Iris pigment epithelial cell (primary cell): Measurements from ENCODE around the gene GNG4.
A peak's percentile ranks its signal among the peaks of the same experiment; 100 is the strongest.

Experiments used
- DNase-seq: peaks from one replicate; pipeline ENCODE4 v3.0.0-alpha.2; 2011; ENCODE audit warnings: low read depth

Gene GNG4

GRCh38 chr1:235649368-235650163, at the start of gene GNG4:
GNG4 (minus strand) TSS chr1:235649784; CDS start chr1:235583838, 65,946 bp downstream.
- no peak for DNase-seq

DNA sequence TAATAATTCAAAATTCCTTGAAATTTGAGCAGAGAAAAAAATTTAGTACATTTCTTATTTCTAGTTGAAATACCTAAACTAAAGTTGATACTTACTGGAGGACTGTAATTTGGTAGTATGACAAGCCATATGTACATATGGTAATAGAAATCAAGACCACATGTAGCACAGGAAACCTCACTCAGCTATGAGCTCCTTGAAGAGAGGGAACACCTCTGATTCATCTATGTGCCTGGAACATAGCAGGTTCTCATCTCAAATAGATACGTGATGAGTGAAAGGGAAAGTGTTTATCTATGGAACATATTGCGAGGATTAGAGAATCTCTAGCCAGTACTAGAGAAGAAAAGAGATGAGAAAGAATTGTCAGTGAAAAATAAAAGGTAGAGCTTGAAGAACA, 47.9 kb upstream of the GNG4 start:
- peak; percentile 53 for DNase-seq

- DNase-seq, result no peak
These were observed 39.8 kb upstream of the GNG4 start for GRCh38 chr1:235689356-235689755.

DNA sequence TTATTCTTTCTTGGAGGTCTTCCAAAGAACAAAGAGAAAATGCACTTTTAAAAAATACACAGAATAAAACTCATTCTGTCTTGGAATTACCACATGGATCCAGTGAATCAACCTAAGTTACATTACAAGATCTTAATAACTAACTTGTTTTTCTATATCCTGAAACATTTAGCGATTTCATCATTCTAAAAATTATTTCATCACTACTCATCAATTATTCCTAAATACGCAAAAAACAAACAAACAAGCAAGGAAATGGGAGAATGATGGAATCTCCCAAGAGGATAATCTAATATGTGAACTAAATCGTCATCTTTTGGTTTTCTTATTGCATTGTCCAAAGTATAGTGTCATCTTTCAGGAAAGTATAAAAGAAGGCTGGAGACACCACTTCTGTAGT, 38.5 kb upstream of the GNG4 start:
- no peak for DNase-seq

DNA sequence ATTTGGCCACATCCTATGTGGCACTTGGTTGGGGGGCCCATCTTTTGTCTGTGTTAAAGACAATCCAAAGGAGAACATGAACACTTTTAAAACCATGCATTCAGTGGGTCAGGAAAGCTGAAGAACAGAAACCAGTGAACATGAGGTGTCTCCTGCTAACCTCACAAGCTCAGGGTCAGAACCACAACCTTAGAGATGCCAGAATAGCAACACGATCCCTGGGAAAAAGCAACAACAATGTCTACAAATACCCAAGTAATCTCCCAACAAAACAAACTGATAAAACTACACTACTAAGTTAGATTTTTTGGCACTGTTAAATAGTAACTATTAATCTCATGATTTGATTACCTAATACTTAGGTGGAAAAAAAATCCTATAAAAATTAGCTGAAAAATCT, 34.1 kb upstream of the GNG4 start:
- peak; percentile 72 for DNase-seq

DNA sequence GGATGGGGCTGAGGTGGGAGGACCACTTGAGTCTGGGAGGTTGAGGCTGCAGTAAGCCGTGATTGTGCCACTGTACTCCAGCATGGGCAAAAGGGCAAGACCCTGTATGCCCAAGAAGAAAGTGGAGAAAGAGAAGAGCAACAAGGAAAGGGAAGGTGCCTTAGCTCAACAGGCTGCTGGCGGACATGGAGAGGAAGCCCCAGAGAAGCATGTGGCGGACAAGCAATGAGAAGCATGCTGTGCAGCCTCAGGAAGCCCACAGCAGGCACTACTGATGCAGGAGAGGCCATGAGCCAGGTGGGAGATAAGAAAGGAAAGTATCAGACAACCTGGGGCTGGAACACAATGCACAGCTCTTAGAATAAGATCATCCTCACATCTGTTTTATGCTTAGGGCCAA, 32.6 kb upstream of the GNG4 start:
- DNase-seq, result no peak

GRCh38 chr1:235679644-235680043, 30.1 kb upstream of the GNG4 start:
- no peak for DNase-seq

- DNase-seq, result no peak
These were observed 29.4 kb upstream of the GNG4 start for GRCh38 chr1:235679005-235679404.

DNA sequence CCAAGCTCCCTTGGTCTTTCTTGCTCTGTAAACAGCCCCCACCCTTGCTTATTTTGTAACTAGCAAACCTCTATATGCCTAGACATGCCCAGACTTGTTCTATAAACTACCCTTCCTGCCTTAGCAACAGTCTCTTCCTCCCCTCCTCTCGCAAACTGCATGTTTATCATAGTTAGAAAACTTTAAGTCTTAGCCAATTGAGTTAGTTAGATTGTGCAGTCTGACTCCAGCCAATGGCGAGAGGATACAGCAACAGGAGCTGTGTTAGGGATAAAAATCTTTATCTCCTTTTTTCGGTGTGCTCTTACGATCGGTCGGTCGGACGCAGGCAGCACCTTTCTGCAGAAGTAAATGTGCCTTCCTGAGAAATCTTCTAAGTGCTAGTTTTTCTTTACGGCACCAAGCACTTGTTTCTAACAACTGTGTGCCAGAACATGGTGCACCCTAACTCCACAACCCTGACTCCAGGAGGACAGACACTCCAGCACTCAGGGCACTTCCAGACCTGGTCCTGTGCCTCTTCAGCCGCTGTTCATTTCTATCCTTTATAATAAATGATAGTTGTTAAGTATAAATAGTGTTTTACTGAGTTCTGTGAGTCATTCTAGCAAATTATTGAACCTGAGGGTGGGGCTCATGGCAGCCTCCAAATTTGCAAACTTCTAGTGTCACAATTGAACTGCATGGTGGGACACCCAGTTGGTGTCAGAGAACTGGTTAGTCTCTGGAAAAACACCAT, 25.7 kb upstream of the GNG4 start:
- DNase-seq, result peak; percentile 69

DNA sequence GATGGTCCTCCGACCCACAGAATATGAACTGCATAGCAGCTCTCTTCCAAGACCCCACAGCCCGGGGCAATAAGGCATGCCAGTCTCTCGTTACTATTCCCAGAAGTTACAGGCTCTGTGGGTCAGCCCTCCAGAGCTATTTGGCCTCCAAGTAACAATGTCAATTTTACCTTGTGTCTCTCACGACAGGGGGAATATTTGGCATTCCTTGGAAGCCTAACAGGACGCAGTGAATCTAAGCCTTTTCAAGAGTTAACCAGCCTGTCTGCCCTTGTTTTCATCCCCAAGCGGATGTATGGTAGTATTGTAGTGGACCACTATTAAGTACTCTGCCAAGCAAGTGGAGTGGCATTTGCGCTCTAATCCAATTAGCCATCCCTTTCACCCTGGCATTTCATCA, 24.4 kb upstream of the GNG4 start:
- no peak for DNase-seq

GRCh38 chr1:235671992-235672391, 22.4 kb upstream of the GNG4 start:
- DNase-seq, result no peak

DNA sequence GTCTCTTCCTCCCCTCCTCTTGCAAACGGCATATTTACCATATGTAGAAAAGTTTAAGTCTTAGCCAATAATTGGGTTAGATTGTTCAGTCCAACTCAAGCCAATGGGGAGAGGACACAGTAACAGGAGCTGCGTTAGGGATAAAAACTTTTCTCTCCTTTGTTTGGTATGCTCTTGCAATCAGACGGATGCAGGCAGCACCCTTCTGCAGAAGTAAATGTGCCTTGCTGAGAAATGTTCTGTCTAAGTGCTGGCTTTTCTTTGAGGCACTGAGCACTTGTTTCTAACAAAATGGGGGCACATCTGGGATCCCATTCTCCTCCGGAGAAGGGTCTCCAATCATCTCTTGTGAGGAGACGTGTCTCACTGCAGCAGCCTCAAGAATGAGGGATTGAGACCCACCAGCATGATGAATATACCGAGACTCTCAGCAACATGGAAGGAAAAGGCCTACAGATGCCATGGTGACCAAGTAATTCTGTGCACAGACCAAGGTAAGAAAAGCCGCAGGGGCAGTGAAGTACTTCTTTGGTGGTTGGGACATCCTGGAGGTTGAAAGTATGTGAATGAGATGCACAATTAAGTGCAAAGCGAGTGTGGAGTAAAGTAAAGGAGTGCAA, 20.7 kb upstream of the GNG4 start:
- DNase-seq, result no peak

DNA sequence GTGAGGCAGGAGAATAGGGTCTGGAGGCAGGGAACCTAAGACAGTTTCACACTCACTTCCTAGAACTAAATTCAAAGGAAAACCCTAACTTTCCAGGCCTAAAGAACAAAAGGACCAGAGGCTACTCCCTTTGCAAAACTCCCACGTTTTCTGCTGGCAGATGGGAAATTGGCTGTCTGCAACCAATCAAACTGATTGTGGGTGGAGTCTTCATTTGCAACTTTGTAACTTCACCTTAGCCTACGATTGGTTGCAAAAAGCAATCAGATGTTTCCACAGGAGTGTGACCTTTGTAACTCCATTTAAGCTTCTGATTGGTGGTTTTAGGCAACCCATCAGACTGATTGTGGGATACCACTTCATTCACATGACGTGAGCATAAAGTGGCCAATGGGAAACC, 19.7 kb upstream of the GNG4 start:
- no peak for DNase-seq

GRCh38 chr1:235663628-235664027, 14.0 kb upstream of the GNG4 start:
- DNase-seq, result no peak

- DNase-seq, result no peak
These were observed 12.0 kb upstream of the GNG4 start for GRCh38 chr1:235661568-235661967.

DNA sequence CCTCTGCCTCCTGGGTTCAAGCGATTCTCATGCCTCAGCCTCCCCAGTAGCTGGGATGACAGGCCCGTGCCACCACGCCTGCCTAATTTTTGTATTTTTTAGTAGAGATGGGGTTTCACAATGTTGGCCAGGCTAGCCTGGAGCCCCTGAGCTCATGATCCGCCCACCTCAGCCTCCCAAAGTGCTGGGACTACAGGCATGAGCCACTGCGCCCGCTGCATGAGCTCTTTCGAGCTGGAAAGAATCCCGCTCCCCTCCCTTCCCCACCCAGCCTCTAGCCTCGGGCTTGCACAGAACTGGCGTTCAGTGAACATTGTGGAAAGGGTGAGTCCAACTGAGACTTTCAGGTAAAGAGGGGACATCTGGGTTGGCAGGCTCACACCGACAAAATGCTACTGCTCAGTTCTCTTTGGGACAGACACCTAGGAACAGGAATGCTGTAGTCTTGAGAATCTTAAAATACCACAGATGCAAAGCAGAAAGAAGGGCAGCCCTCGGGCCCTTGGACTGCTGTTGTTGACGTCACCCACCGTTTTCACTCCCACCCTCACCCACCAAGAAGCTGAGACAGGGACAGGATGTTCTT, 9.7 kb upstream of the GNG4 start:
- DNase-seq, result no peak

DNA sequence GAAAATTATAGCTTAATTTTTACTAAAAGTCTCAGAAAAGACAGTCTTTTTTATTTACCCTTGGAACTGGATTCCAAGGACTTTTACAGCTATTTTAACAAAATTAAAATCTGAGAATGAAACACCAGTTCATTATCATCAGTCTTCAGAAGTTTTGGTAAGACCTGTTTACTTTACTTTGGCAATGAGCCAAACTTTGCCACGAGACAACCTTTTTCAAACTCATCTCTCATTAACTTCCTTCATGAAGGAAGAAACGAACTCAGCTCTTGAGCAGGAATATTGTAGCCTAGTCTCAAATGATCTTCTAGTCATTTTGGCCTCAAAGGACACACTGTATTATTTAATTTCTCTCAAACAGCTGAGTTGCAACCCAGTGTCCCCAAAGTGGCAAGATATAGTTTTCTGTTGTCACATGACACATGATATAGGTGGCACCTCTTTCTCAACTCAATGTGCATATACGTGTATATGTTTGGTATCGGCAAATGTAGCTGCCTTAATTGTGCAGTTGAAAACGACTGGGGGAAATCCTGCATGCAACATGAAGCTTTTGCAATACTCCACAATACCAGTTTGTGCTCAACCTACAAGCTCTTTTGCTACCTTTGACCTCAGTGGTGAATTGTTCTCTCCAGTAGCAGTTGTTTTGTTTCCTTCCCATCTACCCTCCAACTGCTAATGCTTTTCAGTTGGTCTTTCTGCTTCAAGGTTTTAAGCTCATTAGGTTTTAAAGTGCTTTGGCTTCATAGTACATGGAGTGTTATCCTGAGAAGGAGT, 8.4 kb upstream of the GNG4 start:
- no peak for DNase-seq

DNA sequence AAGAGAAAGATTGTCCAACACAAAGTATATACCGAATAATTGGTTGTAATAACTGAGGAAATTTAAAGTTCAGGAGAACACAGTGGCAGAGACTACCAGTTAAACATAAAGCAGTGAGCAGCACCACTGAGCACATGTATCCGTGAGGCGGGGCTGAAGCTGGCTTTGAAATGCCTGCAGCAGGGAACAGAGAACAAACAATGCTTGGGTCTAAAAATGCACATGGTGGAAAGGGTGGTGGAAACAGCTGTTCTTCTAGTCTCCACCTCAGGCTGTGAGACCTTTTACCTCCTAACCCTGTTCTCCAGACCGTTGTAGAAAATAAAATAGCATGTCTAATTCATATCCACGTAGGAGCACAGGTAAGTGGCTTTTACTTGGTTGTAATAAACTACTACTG, 7.7 kb upstream of the GNG4 start:
- DNase-seq, result no peak

DNA sequence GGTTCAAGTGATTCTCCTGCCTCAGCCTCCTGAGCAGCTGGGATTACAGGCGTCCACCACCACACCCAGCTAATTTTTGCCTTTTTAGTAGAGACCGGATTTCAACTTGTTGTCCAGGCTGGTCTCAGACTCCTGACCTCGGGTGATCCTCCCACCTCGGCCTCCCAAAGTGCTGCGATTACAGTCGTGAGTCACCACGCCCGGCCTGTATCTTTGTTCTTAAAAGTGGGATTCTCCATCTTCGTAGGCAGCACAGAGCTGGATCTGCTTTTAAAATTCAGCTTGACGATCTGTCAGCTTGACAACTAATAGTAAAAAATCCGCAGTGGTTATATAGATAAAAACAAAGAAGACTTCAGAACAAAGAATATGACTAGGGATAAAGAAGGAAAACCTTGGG, 2.8 kb upstream of the GNG4 start:
- DNase-seq, result no peak

DNA sequence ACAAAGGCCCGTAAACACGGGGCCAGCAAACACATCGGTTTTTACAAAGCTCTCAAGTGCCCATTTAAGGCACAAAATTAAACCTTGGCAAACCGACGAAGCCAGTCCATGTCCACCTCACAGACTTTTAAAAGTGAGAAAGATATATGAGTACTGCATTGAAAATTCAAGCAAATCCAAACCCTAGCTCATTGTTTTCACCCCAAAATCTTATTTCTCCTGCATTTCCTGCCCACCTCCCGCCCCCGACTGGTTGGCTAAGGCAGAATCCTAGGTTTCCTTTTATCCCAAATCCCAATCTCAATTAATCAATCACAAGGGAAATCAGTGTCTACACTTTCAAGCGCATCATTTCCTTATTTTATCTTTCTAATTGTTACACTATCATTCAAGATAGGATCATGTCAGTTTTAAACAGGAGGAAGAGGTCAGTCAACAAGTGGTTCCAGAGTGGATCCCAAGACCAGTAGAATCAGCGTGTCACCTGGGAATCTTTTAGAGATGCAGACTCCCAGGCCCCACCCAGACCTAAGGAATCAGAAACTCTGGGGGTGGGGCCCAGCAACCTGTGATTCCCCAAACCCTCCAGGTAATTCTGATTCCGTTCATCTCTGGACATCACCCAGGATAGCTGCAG, 1.7 kb upstream of the GNG4 start:
- DNase-seq, result no peak

DNA sequence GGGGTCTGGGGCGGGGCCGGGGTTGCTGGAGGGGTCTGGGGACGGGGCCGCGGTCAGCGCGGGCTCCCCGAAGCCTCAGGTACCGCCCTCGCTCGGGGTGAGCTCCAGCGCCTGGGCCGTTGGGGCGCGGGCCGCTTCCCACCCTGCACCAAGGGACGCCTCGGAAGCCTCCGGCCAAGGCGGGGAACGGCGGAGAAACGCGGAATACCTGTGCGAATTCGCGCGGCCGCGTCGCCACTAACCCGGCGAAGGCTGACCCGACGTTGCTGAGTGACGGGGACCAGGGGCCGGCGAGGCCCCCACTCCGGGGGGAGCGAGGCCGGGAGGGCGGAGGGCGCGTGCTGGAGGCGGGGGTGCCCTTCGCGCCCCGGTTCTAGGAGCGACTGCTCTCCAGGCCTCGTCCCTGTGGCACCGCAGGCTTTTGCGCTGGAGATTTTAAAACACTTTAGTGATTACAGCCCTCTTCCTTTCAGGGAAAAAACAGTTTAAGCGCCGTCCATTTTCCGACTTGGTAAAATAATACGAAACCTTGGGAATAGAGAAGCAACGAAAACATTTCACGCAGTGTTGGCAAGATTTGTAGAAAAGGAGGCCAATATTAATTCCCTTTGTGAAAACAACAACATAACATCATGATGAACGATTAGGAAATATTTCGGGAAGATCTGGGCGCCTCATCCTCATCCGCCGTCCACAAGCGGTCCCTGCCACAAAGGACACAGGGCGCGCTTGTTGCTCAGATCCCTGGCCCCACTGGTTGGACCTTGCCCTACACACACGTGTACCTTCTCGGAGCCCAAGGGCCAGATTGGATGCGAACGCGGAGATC, 971 bp upstream of the GNG4 start:
- DNase-seq, result no peak
